NCI-H146 (cell line): ENCODE results near the gene NUP155.
"Not testable (repeated sequence)": the region's sequence is repeated elsewhere in the genome, so short reads cannot be mapped to it uniquely, and the experiment has no call there.

ENCODE experiments used
- DNase-seq: peaks from one replicate; lab custom pipeline; 2025; lab: John Stamatoyannopoulos, UW

Gene NUP155

DNA sequence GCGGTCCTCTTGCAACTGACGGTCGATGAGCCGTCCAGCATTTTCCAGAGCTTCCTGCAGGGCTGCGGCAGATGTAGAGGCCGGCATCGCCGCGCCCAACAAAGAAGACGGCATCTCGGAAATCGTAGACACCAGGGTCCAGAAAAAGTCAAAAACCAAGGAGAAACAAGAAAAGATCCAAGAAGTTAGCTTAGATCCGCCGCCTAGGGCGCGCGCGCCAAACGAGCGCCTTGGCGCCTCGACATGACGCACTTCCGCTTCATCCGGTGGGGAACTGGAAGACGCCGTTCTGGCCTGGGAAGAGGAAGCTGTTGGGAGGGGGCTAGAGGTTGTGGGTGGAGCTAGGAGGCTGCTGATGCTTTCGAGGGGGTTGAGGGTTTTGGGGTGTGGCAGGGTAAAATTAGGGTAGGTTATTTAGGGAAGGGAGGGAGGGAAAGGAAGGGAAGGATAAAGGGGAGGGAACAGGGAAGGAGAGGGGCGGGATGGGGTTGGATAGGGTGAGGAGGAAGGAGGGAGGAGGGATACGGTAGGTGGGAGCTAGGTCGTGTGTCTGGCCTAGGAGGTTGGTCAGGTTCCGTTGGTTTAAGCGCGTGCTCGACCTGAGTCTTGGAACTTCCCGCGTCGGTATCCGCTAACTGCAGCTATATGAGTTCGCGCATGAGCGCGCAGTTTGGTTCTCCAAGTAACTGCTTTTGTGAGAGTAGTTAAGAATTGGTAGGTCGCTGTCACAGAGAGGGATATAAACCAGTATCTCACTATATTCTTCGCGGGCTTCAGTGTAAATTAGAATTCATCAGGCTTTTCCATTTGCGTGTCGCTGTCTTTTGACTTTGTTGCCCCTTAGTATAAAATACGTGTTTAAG lies at the start of gene NUP155:
NUP155 (minus strand) TSS at position 243 of the 863 bp plus-strand sequence; CDS start at position 114, 129 bp downstream.
- peak; percentile 95 for DNase-seq

- DNase-seq = no peak
Observed at GRCh38 chr5:37417347-37417746, 46.4 kb upstream of the NUP155 start.

GRCh38 chr5:37415456-37415855 lies 44.5 kb upstream of the NUP155 start:
- not testable (repeated sequence) for DNase-seq

GRCh38 chr5:37412515-37412914 lies 41.6 kb upstream of the NUP155 start:
- DNase-seq = no peak

DNA sequence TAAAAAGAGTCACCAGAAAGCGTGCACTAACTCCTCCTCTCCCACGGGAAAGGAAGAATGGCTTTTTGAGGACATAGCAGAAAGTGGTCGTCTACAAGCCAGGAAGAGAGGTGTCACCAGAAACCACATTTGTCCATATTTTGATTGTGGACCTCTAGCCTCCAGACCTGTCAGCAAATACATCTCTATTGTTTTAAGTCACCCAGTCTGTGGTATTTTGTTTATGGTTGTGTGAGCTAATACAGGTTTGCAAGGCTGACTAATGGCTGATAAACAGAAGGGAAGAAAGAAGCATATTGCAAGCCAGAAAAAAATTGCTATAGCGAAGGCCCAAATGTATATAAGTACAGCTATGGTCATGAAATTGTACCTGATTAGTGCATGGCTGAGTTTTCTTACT lies 29.6 kb upstream of the NUP155 start:
- no peak for DNase-seq

DNA sequence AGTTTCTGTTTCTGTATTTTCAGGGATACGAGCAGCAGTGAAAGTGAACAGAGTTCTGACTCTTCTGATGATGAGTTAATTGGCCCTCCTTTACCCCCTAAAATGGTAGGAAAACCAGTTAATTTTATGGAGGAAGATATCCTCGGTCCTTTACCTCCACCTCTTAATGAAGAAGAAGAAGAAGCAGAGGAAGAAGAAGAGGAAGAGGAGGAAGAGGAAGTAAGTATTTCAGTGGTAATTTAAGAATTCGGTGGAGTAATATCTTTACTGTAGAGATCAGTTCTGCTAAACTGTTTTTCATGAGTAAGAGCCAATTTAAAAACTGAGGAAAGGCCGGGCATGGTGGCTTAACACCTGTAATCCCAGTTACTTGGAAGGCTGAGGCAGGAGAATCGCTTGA lies 25.4 kb upstream of the NUP155 start:
- no peak for DNase-seq

DNA sequence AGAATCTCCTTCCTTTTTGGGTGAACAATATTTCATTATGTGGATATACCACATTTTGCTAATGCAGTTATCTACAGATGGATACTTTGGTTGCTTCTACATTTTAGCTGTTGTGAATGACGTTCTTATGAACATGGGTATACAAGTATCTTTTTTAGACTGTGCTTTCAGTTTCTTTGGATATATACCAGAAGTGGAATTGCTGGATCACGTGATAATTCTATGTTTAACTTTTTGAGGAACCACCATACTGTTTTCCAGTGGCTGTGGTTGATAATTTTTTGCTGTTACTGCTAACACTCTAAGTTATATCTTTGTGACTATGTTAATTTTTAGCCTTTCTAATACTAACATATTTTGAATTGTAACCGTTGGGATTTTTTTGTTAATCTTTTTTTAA lies 20.7 kb upstream of the NUP155 start:
- no peak for DNase-seq

DNA sequence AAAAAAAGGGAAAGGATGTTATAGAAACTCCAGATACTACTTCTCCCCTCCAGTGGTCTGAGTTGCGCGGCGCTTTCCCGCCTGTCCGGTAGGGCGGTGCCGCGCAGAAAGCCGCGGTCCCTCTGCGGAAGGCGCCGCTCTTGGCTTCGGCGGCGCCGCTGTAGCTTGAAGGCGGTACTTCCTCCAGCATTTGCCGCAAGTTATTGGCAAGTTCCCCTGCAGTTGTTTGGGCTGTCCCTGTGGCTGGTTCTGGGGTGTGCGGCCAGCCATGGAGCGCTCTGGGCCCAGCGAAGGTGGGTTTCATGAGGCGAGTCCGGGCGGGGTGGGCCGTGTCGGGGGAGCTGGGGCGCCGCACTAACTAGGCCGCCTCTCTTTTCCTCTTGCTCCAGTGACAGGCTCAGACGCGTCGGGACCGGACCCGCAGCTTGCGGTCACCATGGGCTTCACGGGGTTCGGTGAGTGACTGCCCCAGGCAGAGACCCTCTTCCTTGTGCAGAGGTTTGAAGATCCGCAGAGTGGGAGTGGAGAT lies 8.3 kb upstream of the NUP155 start, which contains the start of gene WDR70:
WDR70 (plus strand) TSS at position 219 of the 529 bp plus-strand sequence; CDS start at position 269, 50 bp downstream.
- DNase-seq = peak; percentile 88

DNA sequence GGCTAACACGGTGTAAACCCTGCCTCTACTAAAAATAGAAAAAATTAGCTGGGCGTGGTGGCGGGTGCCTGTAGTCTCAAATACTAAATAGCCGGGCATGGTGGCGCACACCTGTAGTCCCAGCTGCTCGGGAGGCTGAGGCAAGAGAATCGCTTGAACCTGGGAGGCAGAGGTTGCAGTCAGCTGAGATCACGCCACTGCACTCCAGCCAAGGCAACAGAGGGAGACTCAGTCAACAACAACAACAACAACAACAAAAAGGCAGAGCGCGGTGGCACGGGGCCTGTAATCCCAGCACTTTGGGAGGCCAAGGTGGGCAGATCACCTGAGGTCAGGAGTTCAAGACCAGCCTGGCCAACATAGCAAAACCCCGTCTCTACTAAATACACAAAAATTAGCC lies 7.2 kb upstream of the NUP155 start:
- not testable (repeated sequence) for DNase-seq

GRCh38 chr5:37375091-37375490 lies 4.2 kb upstream of the NUP155 start:
- no peak for DNase-seq

DNA sequence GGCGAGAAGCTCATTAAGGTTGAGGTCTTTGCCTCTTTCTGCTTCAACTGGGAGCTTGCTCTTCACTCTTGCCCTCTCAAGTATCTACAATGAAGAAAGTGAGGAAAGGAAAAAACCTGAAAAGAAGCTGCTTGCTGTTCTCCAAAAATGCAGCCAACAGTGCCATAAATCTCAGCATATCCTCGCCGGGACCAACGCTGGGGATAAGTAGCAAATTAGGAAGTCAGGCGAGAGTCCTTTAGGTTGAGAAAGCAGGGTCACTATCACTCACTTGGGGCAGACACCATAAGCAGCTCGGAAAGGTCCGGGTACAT lies 399 bp downstream of the NUP155 start:
- DNase-seq = peak; percentile 6

DNA sequence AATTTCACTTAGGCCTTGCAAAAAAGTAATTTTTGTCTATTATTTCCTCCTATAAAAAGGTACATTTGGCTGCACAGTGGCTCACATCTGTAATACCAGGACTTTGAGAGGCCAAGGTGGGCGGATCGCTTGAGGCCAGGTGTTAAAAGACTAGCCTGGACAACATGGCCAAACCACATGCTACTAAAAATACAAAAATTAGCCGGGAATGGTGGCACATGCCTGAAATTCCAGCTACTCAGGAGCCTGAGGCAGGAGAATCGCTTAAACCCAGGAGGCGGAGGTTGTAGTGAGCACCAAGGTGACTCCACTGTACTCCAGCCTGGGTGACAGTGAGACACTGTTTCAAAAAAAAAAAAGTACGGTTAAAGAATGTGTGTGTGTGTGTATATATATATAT lies 15.7 kb downstream of the NUP155 start:
- no peak for DNase-seq

DNA sequence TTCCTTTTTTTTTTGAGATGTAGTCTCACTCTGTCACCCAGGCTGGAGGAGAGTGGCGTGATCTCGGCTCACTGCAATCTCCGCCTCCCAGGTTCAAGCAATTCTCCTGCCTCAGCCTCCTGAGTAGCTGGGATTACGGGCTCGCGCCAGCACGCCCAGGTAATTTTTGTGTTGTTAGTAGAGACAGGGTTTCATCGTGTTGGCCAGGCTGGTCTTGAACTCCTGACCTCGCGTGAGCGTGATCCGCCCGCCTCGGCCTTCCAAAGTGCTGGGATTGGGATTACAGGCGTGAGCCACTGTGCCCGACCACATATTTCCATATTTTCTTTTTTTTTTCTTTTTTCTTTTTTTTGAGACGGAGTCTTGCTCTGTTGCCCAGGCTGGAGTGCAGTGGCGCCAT lies 28.2 kb downstream of the NUP155 start:
- not testable (repeated sequence) for DNase-seq

- DNase-seq = not testable (repeated sequence)
Observed at GRCh38 chr5:37334754-37335153, 36.2 kb downstream of the NUP155 start.

DNA sequence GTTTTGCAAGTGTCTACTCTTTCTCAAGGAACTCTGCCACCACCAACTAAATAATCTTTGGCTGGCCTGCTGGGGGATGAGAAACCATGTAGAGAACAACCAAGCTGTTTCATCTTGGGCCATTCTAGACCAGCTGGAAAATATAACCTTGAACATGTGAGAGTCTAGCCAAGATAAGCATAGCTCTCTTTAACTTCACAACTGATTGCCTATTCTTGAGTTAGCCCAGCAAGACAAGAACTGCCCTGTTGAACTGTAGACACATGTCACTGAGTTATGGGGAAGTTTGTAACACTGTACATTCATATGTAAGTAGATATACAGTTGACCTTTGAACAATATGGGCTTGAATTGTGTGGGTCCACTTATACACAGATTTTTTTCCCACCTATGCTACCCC lies 44.4 kb downstream of the NUP155 start:
- DNase-seq = no peak

GRCh38 chr5:37323607-37324006 lies 47.3 kb downstream of the NUP155 start:
- no peak for DNase-seq

DNA sequence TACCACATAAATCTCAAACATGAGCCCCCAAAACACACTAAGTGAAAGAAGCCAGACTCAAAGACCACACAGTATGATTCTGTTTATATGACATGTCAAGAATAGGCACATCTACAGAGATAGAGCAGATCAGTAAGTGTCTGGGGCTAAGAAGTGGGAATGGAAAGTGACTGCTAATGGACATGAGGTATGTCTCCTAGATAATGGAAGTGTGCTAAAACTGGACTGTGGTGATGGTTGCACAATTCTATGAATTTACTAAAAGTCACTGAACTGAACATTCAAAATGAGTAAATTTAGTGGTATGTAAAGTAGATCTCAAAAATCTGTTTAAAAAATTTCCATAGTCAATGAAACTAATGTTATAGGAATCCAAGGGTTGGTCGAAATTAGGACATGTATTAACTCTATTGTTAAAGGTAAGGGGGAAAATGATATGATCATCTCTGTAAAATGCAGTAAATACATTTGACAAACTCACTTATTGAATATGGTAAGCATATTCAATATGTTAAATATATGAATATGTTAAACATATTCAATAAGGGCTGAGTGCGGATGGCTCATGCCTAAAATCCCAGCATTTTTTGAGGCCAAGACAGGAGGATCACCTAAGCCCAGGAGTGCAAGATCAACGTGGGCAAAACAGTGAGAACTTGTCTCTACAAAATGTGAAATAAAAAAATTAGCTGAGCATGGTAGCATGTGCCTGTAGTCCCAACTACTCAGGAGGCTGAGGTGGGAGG lies 51.7 kb downstream of the NUP155 start:
- DNase-seq = no peak

DNA sequence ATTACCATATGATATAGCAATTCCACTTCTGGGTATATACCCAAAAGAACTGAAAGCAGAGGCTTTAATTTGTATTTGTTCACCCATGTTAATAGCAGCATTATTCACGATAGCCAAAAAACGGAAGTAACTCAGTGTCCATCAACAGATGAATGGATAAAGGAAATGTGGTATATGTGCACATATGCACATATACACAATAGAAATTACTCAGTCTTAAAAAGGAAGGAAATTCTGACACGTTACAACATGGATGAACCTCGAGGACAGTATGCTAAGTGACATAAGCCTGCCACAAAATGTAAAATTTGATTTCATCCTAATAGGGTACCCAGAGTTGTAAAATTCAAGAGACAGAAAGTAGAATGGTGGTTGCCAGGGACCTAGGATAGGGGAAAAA lies 54.9 kb downstream of the NUP155 start:
- DNase-seq = no peak

GRCh38 chr5:37310360-37310759 lies 60.5 kb downstream of the NUP155 start:
- DNase-seq = no peak

DNA sequence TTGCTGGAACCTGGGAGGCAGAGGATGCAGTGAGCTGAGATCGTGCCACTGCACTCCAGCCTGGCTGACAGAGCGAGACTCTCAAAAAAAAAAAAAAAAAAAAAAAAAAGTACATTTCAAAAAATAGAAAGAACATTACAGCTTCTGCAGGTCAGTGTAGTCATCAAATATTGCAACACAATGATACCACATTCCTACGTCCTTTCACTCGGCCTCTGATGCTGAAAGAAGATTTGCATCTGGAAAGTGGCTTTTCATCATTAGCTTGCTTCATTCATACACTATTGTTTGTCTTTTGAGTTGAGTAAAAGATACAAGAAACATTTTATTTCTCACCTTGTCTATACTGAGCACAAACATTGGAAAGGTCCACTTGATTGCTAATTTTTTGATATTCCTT lies 62.1 kb downstream of the NUP155 start:
- no peak for DNase-seq

DNA sequence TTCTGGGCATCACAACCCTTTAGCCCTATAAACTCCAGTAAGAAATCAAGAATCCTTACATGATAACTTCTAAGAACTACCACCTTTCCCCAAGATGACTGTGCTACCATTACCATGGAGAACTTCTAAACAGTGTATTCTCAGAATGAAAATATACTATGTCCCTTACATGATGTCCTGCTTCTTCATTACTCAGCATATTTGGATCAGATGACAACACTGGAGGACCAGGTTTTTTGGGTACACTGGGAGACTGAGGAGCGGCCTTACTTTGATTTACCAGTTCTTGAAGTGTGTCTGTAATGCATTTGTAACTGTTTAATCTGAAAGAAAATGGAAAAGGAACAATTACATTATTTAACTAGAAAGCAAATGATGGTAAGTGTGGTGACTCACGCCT lies 66.0 kb downstream of the NUP155 start:
- DNase-seq = no peak

- not testable (repeated sequence) for DNase-seq
Observed at GRCh38 chr5:37296313-37296712, 74.6 kb downstream of the NUP155 start.

DNA sequence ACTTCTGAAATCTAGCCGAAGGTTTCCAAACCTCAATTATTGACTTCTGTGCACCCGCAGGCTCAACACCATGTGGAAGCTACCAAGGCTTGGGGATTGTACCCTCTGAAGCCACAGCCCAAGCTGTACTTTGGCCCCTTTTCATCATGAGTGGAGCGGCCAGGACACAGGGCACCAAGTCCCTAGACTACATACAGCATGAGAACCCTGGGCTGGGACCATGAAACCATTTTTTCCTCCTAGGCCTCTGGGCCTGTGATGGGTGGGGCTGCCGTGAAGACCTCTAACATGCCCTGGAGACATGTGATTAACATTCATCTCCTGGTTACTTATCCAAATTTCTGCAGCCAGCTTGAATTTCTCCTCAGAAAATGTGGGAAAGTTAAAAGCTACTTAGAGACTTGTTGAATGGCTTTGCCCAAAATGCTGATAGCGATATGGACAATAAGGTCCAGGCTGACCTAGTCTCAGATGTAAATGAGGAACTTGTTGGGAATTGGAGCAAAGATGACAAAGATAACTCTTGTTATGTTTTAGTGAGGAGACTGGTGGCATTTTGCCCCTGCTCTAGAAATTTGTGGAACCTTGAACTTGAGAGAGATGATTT lies 87.6 kb downstream of the NUP155 start:
- DNase-seq = no peak
